Muscle of leg (tissue), 11 donors: ENCODE measurements around the gene MYL12B. TPM values are rescaled to one million over a fixed set of nuclear protein-coding genes. Genes with fewer than 3 reads are reported as not detected.

Source experiments
- DNase-seq: peaks from one replicate; pipeline ENCODE4 v3.0.0; 2013
- H3K27ac ChIP-seq: one replicate; pipeline ENCODE4 v1.5.1; 2013; ENCODE audit warnings: mild to moderate bottlenecking, low read length, control low read depth
- H3K27me3 ChIP-seq: one replicate; pipeline ENCODE4 v1.6.1; 2013; ENCODE audit warnings: low read length; ENCODE audit not compliant: control insufficient read depth, insufficient read depth
- H3K36me3 ChIP-seq: one replicate; pipeline ENCODE4 v1.6.1; 2013; ENCODE audit warnings: low read length; ENCODE audit not compliant: control insufficient read depth, insufficient read depth
- H3K4me1 ChIP-seq: one replicate; pipeline ENCODE4 v1.6.1; 2013; ENCODE audit warnings: low read length; ENCODE audit not compliant: control insufficient read depth, insufficient read depth
- H3K4me3 ChIP-seq: one replicate; pipeline ENCODE4 v1.5.1; 2013; ENCODE audit warnings: low read length, control low read depth
- H3K9me3 ChIP-seq: replicated peaks from 2 replicates; pipeline ENCODE4 v1.6.1; 2013; ENCODE audit warnings: low read depth, low read length; ENCODE audit not compliant: control insufficient read depth
- WGBS: methylation state at CpG from one replicate; pipeline ENCODE4 v1.1.5; 2013; ENCODE audit warnings: missing lambda C conversion rate; ENCODE audit not compliant: insufficient coverage; 5-methylcytosine and 5-hydroxymethylcytosine counted together
- polyA plus RNA-seq, 8 donors: library from polyadenylated mRNA; unstranded; fragments of 120-200 nt; gene quantifications; one replicate each; pipeline versions ENCODE4 v1.2.1 to v1.2.3, GENCODE V29; 2013; ENCODE audit warnings: inconsistent platforms in 1 of 8, low replicate concordance in 1 of 8; ENCODE audit not compliant: insufficient read length in 8 of 8, insufficient read depth in 1 of 8
- total RNA-seq: library from RNA; stranded (reverse); fragments of 120-200 nt; gene quantifications from one replicate; pipeline ENCODE4 v1.2.4, GENCODE V29; 2013

The MYL12B gene
- total and polyA plus RNA-seq, 9 donors = 209 to 315 (median 233) TPM

DNA sequence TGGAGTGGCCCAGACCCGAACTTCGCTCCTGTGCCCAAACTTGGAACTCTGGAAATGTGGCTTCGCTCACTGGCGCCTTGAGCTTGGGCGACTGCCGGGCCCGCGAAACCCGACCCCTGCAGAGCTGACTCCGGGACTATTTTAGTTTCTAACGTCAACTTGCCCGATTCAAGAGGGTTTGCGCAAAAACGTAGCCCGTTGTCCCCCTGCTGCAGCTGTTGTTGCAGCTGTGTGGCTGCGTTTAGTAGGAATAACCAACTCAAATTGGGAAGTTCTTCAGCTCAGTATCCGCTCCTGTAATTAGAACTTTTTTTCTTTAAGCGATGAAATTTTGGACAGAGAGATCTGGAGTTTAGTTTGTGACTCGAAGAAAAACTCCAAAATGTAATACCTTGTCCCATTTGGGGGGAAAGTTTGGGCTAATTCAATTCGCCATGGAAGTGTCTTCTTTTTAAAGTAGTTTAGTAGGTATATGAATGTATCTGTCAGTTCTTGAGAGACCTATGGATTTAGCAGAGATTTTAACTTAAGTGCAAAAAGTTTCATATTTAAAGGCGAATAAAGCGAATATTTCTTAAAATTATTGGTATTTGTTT lies 13.8 kb upstream of the MYL12B start:
- H3K27ac ChIP-seq = peak overlapping the region; percentile 100
- H3K4me1 ChIP-seq = peaks cover 13% of the 10 kb centered on the region
- no peaks in the 10 kb centered on the region for H3K9me3 ChIP-seq
- peak overlapping the region; percentile 99 for H3K4me3 ChIP-seq
- H3K36me3 ChIP-seq = peaks cover 11% of the 10 kb centered on the region
- peak; percentile 93 for DNase-seq
- no peaks in the 10 kb centered on the region for H3K27me3 ChIP-seq
- WGBS = under 1% methylated on average over 19 of the region's 22 CpGs

DNA sequence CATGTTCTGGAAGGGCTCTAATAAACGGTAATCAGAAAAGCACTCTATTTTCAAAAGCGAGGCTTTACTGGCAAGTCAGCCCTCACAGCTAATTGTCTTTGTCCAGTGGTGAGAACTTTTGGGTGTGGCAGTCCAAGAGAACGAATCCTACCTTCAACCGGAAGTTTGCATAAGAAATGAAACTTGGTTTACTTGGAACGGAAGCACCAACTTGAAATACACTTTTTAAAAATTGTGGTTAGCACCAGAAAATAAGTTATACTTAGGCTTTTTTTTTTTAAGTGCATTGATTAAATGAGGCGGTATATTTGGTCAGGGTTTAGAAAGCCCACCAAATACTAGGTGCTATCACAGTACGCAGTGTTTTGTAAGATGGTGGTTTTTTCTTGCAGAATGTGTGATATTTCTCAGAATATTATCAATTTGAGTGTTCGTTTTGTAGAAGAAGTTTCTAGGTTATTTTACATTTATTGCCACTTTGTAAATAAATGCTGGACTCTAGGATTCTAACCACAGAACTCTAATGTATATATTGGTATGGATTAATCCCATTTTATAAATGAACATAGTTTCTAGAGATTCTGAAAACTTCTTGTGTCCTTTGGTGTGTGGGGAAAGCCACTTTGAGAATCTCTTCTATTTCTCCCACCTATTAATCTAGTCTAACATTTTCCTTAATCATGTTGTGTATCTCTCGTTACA lies 13.1 kb upstream of the MYL12B start:
- DNase-seq = peak; percentile 75
- Histone ChIP-seq H3K4me1 (peaks cover 13% of the 10 kb centered on the region), H3K27ac (peak overlapping the region; percentile 100), H3K4me3 (peak overlapping the region; percentile 99), H3K36me3 (peaks cover 16% of the 10 kb centered on the region), H3K9me3 (no peaks in the 10 kb centered on the region), H3K27me3 (no peaks in the 10 kb centered on the region)
- 40% methylated on average over 2 of the region's 9 CpGs for WGBS

DNA sequence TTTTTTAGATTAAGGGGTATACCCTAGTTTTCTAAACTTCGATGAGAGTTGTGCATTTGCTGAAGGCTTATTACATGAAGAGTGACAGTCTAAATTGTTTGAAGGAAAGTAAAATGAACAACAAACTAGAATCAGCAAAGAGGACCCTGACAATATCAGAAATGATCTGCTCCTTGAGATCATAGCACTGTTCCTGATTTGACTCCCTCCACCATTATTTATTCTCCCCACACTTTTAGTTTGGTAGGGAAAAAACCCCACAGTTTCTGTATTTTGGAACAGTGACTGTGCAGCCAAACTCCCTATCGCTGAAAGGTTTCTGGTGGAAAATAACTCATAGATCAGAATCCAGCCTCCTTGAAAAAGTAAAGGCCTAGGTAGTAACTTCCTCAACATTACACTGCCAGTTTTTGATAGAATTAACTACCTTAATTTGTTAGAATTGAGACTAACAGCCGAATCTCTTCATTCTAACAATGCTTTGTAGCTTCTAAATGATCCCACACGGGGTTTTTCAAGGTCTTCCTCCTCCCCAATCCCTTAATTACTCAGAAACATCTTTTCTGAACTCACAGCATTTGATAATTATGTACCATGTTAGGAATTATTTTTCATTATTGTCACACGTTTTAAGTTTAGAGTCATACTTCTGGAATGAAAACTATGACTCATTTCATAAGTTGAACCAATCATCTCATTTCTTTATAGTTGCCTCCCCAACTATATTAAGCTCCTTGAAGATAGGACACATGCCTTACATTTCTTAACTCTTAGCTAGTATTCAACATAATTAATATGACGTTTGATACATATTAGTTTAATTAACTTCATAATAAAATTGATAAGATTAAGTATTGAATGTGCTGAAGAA lies 11.5 kb upstream of the MYL12B start:
- H3K36me3 ChIP-seq = peaks cover 29% of the 10 kb centered on the region
- H3K4me1 ChIP-seq = peaks cover 15% of the 10 kb centered on the region
- DNase-seq = no peak
- H3K27me3 ChIP-seq = no peaks in the 10 kb centered on the region
- no peak overlapping the region for H3K4me3 ChIP-seq
- peak overlapping the region; percentile 71 for H3K27ac ChIP-seq
- WGBS = no CpG with 5 or more reads among the region's 6 CpGs
- no peaks in the 10 kb centered on the region for H3K9me3 ChIP-seq

DNA sequence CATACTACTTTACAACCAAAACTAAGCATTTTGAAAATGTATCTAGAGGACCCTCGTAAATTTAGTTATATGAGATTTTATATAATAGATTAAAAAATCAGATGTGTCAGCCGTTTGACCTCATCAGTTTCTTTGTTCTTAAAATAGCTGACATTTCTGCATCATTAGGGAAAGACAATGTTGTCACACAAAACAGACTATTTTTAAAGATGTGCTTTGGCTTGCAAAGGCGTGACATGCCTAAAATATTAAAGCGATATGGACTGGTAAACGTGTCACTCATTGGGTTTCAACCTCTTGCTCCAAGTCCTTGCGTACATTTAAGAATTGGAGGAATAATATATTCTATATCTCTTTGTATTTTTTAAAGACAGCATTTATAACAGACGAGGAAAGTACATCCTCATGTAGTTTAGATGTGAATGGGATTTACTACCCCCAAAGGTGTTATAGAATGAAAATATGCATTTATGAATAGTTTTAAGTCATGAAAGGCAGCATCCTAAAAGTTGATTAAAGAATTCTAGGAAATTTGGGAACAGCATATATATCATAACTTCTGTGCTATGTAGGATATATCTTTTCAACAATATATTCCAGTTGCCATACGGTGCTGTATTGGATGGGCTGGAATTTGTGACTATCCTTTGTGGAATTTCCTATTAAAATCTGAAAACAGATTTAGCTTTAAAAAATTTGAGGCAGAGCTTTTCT lies 10.5 kb upstream of the MYL12B start:
- no peak overlapping the region for H3K27ac ChIP-seq

DNA sequence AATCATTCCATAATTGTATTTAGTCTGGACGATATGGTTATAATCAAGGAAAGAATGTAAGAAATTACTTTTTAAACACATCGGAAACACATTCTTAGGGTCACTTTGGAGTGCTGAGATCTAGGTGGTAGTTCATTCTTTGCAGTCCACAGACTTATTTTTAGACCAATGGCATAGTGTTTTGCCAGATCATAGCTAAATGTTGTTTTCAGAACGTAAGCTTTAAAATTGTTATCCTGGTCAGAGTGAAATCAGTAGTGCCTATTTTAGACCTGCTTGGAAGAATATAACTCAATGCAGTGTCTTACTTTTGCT lies 10.0 kb upstream of the MYL12B start:
- H3K9me3 ChIP-seq = no peaks in the 10 kb centered on the region
- H3K4me1 ChIP-seq = peaks cover 5% of the 10 kb centered on the region
- H3K4me3 ChIP-seq = no peak overlapping the region
- no CpG with 5 or more reads among the region's 3 CpGs for WGBS
- no peaks in the 10 kb centered on the region for H3K27me3 ChIP-seq
- H3K36me3 ChIP-seq = peaks cover 36% of the 10 kb centered on the region
- no peak for DNase-seq
- H3K27ac ChIP-seq = no peak overlapping the region

More for the DNA sequence above, 10.5 kb upstream of the MYL12B start:
- no peak for DNase-seq
- no peaks in the 10 kb centered on the region for H3K27me3 ChIP-seq
- no peaks in the 10 kb centered on the region for H3K9me3 ChIP-seq
- no CpG with 5 or more reads among the region's 8 CpGs for WGBS
- peaks cover 9% of the 10 kb centered on the region for H3K4me1 ChIP-seq
- H3K36me3 ChIP-seq = peaks cover 33% of the 10 kb centered on the region
- H3K4me3 ChIP-seq = no peak overlapping the region

DNA sequence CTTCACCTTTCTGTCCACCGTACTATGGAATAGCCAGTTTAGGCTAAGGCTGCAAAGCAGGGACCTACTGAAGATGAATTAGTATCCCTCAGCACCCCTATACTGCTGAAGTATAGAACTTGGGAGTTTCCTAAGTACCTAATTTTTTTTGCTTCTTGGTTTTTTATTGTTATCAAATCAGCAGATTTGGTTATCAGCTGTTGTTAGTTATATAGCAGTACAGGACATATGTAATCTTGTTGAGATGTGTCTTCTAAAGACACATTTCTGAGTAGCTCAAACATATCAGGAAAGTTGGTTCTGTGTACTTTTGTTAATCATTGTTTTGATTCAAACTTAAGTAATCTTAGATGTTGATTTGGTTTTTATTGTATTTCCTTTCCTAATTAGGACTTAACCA lies 9.1 kb upstream of the MYL12B start:
- peaks cover 6% of the 10 kb centered on the region for H3K4me1 ChIP-seq
- no peak for DNase-seq
- no peak overlapping the region for H3K4me3 ChIP-seq
- H3K36me3 ChIP-seq = peaks cover 41% of the 10 kb centered on the region
- H3K27me3 ChIP-seq = no peaks in the 10 kb centered on the region
- H3K9me3 ChIP-seq = no peaks in the 10 kb centered on the region
- no CpG with 5 or more reads among the region's 1 CpG for WGBS
- H3K27ac ChIP-seq = no peak overlapping the region

DNA sequence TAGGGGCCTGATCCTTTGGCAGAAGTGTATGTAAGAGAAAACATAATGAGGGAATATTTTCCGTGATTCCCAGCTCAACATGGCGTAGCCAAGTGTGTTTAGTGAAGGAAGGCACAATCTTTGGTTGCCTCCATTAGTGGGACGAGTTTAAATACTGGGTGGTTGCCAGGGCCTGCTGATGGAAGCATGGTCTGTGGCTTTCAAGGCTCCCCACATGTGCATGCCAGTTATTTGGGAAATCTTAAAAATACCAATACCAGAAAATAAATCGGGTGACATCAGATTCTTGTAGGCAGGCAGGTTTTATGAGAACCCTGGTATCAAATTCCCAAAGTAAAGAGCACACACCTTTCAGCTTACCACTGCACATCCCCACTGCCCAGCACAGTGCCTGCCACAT lies 7.2 kb upstream of the MYL12B start:
- Histone ChIP-seq H3K36me3 (peaks cover 53% of the 10 kb centered on the region), H3K27ac (no peak overlapping the region), H3K9me3 (no peaks in the 10 kb centered on the region), H3K4me1 (peaks cover 6% of the 10 kb centered on the region), H3K27me3 (no peaks in the 10 kb centered on the region), H3K4me3 (no peak overlapping the region)
- DNase-seq = no peak
- 100% methylated on average over 1 of the region's 4 CpGs for WGBS

DNA sequence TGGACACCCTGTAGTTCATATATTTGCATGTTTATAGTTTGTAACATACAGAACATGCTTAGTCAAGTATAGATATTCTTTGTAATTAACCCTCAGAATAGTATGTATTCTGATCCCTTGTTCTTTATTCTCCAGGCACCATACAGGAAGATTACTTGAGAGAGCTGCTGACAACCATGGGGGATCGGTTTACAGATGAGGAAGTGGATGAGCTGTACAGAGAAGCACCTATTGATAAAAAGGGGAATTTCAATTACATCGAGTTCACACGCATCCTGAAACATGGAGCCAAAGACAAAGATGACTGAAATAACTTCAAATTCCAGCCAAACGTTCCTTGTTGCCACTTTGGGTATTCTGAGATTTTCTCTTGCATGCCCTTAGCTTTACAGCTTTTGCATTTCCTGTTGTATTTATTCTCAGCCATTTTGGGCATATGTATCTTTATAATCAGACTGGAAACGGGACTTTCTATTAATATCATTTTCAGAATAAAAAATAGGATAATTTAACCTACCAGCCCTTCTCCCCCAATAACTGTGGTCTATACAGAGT lies 6.2 kb upstream of the MYL12B start:
- Histone ChIP-seq H3K36me3 (peaks cover 48% of the 10 kb centered on the region), H3K27me3 (no peaks in the 10 kb centered on the region), H3K4me1 (peaks cover 9% of the 10 kb centered on the region), H3K9me3 (no peaks in the 10 kb centered on the region), H3K27ac (no peak overlapping the region), H3K4me3 (no peak overlapping the region)
- no peak for DNase-seq
- 100% methylated on average over 1 of the region's 5 CpGs for WGBS

DNA sequence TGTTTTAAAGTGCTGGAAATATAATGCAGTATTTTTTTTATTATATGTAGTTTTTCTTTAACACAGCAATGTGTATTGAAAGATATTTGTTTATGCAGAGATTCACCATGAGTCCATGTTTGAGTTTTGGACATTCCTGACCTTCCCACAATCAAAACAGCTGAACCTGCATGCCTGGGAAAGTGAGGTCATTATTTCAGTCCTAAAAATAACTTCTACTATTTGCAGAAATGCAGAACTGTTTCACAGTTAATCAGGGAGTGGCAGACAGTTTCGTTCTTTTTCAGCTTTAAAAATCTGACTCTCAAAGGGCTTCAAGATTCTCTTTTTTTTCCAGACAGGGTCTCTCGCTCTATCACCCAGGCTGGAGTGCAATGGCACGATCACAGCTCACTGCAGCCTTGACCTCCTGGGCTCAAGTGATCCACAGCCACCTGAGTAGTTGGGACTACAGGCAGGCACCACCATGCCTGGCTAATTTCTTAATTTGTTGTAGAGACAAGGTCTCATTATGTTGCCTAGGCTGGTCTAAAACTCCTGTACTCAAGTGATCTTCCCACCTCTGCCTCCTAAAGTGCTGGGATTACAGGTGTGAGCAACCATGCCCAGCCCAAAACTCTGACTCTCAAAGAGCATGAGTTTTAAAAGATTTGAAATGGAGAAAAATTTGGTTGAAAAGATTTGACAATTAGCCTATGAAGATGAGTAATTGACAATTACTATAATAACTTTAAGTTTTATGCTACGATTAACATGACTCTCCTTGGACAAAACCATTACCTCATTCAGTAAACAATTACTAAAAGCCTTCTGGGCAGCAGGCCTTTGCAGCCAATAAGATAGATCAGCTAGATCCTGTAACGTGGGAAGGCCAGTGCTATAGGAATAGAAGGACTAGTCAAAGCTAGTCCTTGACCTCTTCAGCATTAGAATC lies 5.0 kb upstream of the MYL12B start:
- DNase-seq = peak; percentile 43
- no peak overlapping the region for H3K4me3 ChIP-seq
- H3K4me1 ChIP-seq = peaks cover 9% of the 10 kb centered on the region
- no peaks in the 10 kb centered on the region for H3K27me3 ChIP-seq
- peak overlapping the region; percentile 74 for H3K27ac ChIP-seq
- peaks cover 48% of the 10 kb centered on the region for H3K36me3 ChIP-seq
- 76% methylated on average over 3 of the region's 5 CpGs for WGBS
- no peaks in the 10 kb centered on the region for H3K9me3 ChIP-seq
